Activated naive CD4-positive, alpha-beta T cell treated with anti-CD3 and anti-CD28 coated beads, Interleukin-2, amount 50 U/mL, for 16 hours (primary cell): ENCODE data around the gene SS18L1.

Source experiments
- DNase-seq: peaks from one replicate; pipeline ENCODE4 v3.0.0-alpha.2; 2020

The SS18L1 gene

DNA sequence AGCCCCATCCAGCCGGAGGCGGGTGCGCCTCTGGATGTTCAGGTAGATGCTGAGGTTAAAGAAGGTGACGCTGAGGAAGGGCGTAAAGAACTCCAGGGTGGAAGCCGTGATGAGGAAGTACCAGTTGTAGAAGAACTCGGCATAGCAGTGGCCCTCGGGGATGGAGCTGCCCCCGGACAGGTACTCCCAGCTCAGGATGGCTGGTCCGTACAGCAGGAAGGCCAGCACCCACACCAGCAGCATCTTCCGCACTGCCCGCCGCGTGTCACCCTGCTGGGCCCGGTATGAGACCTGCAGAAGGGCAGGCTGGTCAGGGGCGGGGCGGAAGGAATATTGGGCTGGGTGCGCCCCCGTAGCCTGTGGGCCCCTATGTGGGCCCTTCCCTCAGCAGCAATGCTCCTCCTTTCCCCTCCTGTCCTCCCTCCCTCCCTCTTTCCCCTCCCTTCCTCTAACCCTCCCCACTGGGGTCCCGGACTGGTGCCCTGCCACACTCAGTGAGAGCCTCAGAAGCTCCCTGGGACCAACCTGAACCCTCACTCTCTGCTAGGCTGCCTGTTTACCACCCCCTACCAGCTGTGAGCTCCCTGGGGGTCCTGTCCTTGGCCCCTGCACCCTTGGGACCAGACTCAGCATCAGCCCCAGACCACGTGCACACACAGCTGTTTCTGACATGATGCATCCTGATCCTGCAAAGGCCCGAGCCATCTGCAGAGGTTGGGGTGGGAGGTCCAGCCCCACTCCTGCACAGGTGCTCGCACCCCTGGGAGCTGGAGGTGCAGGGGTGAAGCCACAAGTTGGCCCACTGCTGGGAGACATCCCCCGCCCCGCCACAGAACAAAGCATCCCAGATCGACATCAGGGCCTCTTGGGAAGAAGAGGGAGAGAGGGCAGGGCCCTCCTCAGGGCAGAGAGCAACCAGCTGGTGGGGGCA is 73.3 kb downstream of the SS18L1 start:
- no peak for DNase-seq

DNA sequence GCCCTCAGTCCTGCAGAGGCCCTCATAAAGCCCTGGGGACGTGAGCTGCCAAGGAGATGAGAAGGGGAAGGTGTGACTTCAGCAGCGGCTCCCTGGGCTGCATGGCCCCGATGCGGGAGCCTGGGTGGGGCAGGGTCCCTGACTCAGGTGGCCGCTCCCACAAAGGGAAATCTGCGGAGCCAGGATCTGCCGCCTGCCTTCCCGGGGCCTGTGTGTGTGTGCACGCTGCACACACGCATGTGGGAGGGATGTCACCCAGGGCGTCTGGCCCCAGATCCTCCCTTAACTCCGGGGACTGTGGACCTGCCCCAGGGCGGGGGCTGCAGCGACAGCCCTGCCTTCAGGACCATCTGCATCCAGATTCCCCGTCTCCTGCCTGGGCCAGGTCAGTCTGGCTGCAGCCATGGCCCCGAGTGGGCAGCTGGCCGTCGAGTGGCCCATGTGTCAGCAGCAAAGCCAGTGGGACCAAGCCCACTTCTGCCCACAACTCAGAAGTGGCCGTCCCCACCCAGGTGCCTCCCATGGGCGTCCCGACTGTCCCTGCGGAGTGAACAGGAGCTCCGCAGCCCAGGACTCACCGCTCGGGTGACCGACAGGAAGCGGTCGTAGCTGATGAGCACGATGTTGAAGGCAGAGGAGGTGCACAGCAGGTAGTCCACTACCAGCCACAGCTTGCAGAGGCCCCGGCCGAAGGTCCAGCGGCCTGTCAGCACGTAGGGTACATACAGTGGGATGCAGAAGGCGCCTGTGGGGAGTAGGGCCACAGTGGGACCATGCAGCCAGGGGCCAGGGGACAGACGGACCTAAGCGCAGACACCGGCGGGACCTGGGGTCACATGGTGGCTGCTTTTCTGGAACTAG is 74.6 kb downstream of the SS18L1 start:
- DNase-seq: no peak

DNA sequence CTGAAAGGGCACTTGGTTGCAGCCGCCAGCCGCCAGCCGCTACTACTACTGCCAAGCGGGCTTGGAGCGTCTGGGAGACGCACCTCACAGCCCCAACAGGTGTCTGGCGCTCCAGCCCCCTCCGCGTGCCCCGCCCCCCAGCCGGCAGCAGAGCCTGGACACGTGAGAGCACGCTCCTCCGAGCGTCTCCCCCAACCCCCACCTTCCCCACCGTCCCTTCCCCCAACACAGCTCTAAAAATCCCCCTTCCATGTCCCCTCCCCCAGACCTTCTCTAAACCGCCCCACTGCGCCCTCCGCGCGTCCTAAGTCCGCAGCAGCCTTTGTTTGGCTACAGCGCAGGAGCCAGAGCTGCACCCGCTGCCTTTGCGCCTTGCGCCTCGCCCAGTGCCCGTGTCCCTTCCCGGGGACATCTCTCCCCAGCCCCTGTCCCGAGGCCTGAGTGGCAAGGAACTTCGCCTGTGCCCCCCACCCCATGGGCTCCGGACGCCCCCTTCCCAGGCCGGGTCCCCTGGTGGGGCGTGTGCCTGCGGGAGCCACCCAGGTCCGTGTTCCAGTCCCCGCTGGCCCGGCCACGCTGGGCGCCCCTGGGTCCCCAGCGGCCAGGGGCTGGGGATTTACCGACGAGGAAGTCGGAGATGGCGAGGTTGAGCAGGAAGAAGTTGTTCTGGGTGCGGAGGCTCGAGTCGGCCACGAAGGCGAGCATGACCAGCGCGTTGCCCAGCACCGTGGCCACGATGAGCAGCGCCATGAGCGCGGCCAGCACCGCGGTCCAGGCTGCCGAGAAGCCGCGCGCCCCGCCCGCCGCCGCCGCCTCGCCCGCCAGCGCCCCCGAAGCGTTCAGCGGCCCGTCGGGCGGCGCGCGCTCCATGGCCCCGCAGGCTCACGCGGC is 75.8 kb downstream of the SS18L1 start:
- DNase-seq: no peak

DNA sequence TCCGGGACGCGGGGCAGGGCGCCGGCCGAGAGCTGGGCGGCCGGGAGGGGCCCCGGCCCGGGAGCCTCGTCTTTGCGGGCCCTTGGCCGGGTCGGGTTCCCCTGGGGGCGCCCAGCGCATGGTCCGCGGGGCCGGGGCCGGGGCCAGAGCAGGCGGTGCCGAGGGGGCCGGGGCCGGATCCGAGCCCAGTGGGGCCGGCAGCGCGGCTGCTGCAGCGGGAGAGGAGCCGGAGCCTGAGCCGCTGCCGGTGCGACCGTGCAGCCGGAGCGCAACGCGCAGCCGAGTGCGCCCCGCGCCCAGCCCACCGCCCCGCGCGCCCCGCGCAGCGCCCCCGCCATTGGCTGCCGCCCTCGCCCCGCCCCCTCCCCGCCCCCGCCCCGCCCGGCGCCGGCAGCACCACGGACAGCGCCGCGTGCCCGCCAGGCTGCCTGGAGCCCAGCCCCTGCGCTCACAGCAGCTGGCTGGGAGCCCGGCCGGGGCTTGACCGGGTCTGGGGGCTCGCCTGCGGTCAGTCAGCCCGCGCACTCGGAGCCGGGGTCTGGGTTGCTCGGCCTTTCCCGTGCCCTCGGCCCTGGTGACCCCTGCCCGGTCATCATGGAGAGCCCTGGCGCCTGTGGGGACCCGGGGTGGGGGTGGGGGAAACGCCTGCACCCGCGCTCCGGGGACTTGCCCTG is 76.6 kb downstream of the SS18L1 start, which contains the start of gene HRH3:
Gene HRH3, minus strand, starts transcription at position 287 of the 674 bp plus-strand sequence. CDS start 308 bp downstream, outside the sequence.
- peak; percentile 28 for DNase-seq

DNA sequence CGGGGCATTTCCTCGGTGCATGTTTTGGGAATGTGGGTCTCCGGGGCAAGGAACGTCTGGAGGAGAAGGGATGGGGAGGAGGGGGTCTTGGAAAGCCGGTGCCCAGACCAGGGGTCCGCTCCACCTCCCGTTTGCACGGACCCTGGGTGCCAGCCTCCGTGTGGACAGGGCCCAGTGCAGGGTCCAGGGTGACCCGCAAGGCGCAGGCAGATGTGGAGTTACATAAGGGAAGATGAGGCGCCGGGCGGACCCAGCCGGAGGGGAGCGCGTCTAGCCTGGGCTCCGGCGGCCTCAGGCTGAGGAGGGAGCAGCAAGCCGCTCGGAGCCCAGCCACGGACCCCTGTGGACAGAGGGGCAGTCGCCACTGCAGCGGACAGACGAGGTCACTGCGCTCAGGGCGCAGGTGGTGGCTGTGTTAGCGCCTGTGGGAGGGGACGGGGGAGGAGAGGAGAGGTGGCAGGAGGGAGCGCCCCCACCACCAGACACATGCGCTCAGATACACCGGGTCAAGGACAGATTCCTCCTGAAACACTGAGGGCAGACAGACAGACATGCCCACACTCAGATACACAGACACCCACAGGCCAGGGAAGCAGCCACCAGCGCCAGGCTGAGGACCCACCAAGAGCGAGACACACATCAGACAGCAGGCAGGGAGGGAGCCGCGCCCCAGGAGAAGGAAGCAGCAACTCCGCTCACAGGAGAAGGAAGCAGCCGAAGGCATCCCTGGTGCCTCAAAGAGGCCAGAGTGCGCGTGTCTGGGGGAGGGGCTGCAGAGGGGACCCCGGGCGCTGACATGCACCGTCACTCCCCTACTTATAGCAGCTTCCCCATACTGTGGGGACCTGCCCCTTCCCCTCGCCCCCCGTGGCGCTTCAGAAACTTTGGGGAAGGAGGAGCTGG is 77.3 kb downstream of the SS18L1 start:
- DNase-seq: no peak

DNA sequence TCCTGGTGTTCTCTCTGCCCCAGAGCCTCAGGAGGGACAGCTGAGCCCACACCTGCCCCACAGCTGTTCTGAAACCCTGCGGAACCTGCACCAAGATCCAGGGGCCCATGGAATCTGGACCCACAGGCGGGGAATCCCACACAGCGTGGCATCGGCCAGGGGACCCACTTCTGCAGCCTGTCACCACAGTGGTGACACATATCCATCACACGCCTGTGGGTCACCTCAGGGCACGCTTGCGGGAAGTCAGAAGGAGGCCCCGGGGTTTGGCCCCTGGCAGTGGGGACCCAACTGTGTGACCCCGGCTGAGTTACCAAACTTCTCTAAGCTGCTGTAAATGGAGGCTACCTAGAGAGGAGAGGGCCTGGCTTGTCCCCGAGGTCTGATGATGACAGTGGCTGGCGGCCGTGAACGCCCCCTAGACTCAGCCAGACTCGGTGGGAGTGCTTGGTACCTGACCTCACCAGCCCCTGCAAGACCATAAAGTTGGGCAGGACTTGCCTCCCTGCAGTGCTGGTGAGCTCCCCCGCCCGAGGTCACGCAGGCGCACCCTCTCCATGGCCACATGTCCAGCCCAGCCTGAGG is 78.8 kb downstream of the SS18L1 start:
- DNase-seq: no peak

DNA sequence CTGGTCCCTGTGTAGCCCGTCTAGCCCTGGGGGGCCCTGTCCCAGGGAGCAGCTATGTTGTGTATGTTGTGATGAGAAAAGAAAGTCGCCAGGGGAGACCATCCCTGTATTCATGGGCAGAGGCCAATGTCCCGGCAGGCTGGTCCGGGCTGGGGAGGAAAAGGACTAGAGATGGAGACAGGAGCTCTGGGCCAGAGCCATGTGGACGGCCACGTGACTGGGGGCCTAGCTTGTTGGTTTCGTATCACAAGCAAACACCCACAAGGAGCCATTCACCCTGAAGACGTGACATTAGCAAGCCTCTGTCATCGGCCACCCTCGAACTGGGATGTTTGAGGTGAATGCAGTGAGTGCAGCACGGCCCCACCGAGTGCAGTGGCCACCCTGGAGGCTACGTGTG is 79.4 kb downstream of the SS18L1 start:
- DNase-seq: no peak

DNA sequence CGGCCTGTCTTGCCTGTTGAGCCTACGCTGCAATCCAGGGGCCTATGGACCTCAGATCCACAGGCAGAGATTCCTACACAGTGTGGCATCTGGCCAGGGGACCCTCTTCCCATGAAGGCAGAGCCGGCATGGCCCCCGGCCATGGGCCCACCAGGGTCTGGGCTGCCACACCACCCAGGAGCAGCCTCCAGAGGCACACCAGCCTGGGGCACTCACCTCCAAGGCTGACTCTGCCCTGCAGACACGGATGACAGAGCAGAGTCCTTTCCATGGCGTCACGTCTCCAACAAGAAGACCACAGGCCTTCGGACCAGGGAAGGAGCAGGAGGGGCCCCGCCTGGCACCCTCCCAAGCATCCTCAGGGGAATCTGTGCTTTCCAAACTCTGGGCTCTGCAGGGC is 80.0 kb downstream of the SS18L1 start:
- no peak for DNase-seq

DNA sequence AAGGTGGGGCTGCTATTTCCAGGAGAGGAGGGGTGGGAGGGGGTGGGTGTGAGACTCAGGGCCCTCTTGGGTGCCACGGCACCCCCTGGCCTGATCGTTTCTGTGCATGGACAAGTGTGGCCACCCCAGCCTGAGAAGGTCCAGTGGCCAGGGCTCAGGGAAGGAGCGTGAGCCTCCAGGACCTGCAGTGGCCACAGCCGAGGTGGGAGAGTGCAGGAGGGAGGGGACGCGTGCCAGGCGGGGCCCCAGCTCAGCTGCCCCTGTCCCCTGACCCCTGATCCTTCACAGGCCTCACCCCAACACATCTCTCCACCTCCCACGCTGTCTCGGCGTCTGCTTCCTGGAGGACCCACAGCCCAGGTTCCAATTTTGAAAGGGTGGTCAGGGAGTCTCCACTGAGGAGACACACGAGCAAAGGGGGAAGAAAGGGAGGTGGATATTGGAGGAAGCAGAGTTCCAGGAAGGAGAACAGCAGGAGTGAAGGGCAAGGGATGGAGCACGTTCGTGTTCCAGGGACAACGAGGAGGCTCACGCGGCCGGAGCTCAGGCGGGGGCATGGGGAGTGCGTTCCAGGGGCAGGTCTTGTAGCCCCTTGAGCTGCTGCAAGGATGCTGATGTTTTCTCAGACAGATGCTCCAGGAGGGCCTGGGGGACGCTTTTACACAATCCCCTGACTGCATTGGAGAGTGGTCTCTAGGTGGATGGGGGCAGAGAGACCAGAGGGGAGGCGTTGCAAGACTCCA is 80.7 kb downstream of the SS18L1 start:
- no peak for DNase-seq

DNA sequence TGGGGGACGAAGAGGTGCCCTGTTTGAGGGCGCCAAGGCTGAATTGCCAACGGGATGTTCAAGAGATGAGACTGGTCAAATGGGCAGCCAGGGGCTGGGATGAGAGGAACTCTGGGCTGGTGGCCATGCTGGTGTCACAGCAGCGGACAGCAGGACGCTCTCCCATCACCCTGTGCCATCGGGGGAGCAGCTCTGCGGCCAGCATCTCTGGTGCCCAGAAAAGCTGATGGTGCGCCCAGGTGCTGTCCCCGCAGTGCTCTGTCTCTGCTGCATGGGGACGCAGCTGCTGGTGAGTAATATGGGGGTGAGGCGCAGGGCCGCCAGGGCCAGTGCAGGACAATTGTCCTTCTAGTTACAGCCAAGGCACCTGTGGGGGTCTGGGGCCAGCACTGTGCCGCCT is 81.5 kb downstream of the SS18L1 start:
- no peak for DNase-seq

DNA sequence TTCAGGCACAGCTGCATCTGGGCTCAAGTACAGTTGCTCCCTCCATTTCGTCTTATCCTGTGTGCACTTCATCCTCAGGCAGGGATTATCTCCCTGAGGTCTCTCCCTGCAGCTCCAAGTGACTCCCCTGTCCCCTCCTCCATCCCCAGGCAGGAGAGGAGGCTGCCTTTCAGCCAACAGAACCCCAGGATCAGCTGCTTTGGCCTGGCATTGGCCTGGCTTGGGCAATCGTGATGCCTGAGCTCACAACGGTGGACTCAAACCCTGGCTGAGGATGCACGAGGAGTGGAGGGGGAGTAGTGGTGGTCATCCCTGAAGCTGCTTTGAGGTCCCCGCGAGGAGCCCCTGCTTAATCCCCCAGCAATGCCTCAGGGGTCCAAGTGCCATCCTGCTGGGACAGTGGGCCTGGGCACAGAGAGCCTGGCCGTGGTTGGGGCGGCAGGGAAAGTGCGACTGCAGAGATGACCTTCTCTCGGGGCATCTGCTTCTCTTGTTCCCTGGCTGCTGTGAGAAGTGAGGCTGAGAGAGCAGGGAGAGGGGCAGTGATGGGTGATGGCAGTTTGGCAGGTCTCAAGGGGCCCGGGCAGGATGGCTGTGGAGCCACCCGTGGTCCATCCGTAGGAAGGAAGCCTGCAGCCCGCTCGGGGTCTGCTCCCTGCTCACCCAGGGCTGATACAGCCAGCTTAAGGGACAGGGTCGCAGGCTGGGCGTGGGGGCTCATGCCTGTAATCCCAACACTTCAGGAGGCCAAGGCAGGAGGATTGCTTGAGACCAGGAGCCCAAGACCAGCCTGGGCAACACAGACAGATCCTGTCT is 82.5 kb downstream of the SS18L1 start:
- no peak for DNase-seq

DNA sequence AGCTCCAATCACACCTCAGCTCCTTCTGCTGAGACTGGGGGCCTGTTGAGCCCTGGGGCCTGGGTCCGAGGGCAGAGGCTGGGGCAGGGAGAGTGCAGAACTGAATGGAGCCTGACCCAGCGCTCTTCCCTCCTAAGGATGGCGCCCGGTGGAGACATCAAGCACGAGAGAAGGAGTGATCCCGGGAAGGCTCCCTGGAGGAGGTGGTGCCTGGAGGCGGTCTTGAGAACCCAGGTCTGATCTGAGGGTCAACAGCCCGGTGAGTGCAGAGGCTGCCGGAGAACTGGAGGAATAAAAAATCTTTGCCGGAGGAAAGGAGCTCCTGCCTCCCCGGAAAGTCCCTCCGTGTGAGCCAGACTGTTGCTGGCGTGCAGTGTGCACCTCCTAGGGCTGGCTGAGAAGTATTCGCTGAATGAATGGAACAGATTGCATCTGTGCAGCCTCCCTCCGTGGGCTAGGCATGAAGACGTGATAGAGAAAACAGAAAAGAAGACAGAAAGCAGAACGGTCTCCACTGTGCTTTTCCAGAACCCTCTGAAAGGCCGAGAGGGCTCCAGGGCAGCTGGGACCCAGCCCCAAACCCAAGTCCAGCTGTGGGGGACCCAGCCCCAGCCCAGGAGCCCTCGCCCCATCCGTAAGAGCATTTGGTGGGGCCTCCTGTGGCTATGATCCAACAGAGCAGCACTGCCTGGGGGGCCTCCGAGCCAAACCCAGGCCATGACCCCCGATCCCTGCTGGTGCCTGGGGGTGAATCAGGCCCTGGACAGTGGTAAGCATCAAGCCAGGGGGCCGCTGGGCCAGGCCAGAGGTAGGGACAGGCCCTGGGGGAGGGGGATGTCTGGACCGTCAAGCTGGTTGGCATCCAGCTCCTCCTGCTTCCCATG is 83.4 kb downstream of the SS18L1 start:
- DNase-seq: no peak

DNA sequence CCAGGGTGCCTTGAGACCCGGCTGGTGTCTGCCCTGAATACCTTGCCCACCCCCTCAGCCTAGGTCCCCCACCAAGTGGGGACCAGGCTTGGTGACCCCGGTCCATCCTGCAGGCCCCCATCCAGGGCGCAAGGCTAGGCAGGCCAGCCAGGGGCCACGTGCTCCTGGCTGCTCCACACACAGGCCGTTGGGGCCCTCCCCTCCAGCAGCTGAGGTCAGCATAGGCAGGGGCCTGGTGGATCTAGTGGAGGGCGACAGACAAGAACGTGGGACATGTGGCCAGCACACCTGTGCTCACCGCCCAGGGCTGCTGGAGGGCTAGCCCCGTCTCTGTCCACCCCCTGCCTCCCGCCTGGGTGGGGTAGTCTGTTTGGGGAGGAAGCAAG is 84.0 kb downstream of the SS18L1 start:
- DNase-seq: no peak

DNA sequence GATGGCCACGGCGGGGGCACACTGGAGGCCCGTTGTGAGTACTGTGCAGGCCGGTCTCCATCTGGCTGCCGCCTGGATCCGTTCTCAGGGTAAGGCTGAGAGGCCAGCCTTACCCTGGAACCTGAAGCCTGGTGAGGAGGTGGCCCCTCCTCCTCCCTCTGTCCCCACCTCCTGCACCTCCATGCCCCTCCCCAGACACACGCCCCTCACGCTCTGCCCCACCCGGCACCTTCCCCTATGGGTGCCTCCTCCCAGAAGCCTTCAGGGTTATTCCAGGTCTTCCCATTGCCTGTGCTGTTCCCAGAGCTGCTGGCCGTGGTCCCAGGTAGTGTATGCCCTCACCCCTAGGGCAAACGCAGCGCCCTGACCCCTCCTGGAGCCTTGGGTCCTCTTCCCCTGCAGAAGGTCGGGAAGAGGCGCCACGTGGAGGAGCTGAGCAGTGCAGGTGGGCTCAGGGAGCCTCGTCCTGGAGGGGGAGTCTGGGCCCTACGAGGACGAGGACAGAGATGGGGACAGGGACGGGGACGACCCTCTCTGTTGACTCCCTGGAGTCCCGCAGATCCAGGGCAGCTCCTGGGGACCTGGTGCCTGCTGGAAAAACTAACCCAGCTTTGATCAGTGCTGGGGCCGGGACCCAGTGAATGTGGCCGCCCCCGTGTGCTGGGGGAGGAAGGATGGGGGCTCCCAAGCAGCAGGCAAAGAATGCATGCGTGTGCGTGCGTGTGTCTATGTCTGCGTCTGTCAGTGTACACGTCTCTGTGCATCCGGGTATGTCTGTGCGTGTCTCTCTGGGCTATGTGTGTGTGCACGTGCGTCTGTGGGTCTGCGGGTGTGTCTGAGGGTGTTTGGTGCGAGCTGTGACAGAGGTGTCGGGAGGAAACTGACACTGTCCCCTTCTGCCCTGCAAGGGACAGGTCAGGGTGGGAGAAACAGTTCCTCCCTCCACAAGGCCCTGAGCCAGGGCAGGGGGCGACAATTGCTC is 84.7 kb downstream of the SS18L1 start:
- DNase-seq: no peak

DNA sequence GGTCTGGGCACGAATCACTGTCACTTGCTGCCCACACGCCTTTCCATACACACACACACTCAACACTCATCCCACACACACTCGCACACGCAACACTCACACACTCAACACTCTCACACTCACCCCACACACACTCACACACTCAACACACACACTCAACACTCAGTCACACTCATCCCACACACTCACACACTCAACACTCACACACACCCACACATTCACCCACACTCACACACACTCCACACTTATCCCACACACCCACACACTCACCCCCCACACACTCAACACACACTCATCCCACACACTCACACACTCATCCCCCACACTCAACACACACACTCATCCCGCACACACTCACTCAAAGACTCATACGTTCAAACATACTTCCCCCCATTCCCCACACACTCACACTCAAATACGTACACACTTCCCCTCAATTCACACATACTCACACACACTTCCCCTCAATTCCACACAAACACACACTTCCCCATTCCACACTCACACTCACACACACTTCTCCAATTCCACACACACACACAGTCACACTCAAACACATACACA is 85.5 kb downstream of the SS18L1 start:
- no peak for DNase-seq

DNA sequence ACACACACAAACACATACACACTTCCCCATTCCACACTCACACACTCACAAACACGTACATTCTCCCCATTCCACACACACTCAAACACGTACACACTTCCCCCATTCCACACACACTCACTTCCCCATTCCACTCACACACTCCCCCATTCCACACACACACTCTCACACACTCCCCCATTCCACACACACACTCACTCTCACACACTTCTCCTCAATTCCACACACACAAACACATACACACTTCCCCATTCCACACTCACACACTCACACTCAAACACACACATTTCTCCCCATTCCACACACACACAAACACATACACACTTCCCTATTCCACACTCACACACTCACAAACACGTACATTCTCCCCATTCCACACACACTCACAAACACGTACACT is 86.1 kb downstream of the SS18L1 start:
- DNase-seq: no peak
